GM21367 (cell line): ENCODE results near the gene RAB5A.
"Not testable (repeated sequence)": the region's sequence is repeated elsewhere in the genome, so short reads cannot be mapped to it uniquely, and the experiment has no call there.

Experiments
- ATAC-seq: cut with Tn5 transposase; IDR thresholded peaks from one replicate; pipeline ENCODE4 v1.9.1; 2021; ENCODE audit not compliant: unreplicated experiment

Gene RAB5A

DNA sequence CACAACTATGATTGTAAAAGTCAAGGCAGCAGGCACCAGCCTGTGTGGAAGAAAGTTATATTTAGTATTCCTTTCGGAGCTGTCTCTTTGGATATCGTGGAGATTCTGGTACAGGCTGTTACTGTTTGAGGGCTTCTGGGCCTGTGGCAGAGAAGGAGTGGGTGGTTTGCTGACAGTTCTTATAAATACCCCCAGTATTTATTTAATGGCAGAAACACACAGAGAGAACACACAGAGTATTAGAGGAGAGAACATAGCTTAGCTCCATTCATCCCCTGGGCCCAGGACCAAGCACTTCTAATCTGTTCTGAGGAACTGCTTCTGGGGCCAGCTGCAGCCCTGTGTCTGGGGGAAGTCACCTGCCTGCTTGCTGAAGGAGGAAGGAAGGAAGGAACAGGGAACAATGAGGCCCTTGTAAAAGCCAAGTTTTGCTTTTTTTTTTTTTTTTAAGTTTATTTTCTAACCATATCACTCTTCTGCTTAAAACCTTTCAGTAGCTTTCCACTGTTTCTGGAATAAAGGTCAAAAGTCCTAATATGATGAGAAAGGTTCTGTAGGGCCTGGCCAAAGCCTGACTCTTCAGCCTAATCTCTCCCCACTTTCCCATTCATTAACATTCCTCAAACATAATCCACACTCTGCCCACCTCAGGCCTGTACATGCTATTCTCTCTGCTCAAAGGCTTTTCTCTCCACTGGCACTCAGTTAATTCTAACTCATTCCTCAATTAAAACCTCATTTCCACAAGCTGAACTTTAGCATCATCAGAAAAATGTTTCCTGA lies 76.9 kb downstream of the RAB5A start:
- no peak for ATAC-seq

DNA sequence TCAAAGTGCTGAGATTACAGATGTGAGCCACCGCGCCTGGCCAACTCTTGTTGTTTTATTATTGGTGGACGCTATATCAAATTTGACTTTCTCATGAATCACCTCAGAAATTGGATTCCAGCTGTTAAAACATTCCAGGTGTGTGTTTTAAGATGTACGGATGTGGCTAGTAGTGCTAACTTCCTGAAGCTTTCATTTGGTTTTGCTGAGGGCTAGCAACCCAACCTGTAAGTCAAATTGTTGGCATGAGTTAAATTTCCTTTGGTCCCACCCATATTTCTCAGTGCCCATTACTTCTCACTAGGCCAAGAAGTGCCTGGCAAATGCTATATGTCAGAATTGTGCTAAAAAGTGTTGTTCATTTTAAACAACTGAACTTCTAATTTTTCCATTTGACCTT lies 80.2 kb downstream of the RAB5A start:
- no peak for ATAC-seq

DNA sequence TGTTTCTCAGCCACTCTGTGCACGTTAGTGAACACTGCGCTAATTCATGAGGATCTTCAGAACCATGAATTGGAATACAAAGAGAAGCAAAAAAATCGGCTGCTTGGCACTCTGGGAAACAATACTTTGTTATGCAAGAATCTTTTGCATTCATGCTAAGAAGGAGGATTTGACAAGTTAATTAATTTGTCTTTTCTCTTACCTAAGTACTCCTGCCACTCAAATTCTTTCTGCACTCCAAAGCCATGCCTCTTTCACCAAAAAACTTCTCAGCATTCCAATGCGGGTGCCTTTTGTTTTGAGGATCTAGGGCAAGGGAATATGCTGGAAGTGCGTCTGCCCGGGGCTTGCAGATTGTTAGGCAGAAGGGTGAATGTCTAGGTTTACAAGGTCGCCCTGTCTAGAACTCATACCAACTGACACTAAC lies 82.0 kb downstream of the RAB5A start:
- no peak for ATAC-seq

- ATAC-seq: not testable (repeated sequence)
These were observed 85.0 kb downstream of the RAB5A start for GRCh38 chr3:20031939-20032338.
